Activated CD8-positive, alpha-beta memory T cell treated with anti-CD3 and anti-CD28 coated beads for 48 hours (primary cell): ENCODE measurements around the gene LOXL1.

Source experiments
- DNase-seq, 3 experiments: peaks; one replicate each; pipeline ENCODE4 v3.0.0-alpha.2; 2020; ENCODE audit warnings: low read depth in 2 of 3, low spot score in 2 of 3

Gene LOXL1

GRCh38 chr15:73990250-73991005 lies 64.2 kb downstream of the LOXL1 start:
- DNase-seq = no peak

GRCh38 chr15:73991260-73991659 lies 65.0 kb downstream of the LOXL1 start:
- DNase-seq = no peak

GRCh38 chr15:73991726-73992593 lies 65.7 kb downstream of the LOXL1 start, which contains the start of gene STOML1:
STOML1 (minus strand) TSS chr15:73992295; CDS start chr15:73992223, 72 bp downstream.
- peak; percentile 86 to 98 (median 97) for DNase-seq

- no peak for DNase-seq
Measured at GRCh38 chr15:73992594-73992898, 66.3 kb downstream of the LOXL1 start.

GRCh38 chr15:73993211-73993994 lies 67.1 kb downstream of the LOXL1 start:
- DNase-seq = no peak

GRCh38 chr15:73994413-73994883 lies 68.2 kb downstream of the LOXL1 start, which contains the start of gene PML:
PML (plus strand) TSS chr15:73994716; CDS start chr15:73994813, 97 bp downstream.
- peak; percentile 67 to 90 (median 83) for DNase-seq

- no peak for DNase-seq
Measured at GRCh38 chr15:73994912-73995622, 68.8 kb downstream of the LOXL1 start.

- no peak for DNase-seq
Measured at GRCh38 chr15:73996267-73996666, 70.0 kb downstream of the LOXL1 start.

- DNase-seq = no peak
Measured at GRCh38 chr15:73996939-73997338, 70.7 kb downstream of the LOXL1 start.

- DNase-seq = no peak
Measured at GRCh38 chr15:73997986-73998385, 71.7 kb downstream of the LOXL1 start.
